ENCODE data around the gene HOOK2. TPM values are rescaled to one million over a fixed set of nuclear protein-coding genes. Genes with fewer than 3 reads are reported as not detected.
A peak's percentile ranks its signal among the peaks of the same experiment; 100 is the strongest.
"Not testable (repeated sequence)": the region's sequence is repeated elsewhere in the genome, so short reads cannot be mapped to it uniquely, and the experiment has no call there.

Gene HOOK2
- total RNA-seq (2021; ENCODE audit: unreplicated experiment) = 14.3 TPM
- polyA plus RNA-seq (2012; ENCODE audit: insufficient read length) = 27.7 TPM
- Bru-seq, nascent RNA = percentile 55 among the genes with signal in this experiment
- percentile 58 among the genes with signal in this experiment for BruChase-seq, experiment 1, labeled RNA remaining after a 2-hour chase
- BruChase-seq, experiment 2, labeled RNA remaining after a 6-hour chase = percentile 63 among the genes with signal in this experiment
- long read RNA-seq, transcript HOOK2-201 (22 exons, 2,603 nt) = major isoform, 14 of 44 reads
- long read RNA-seq, partial matches to known transcripts = 2 of 44 reads
- long read RNA-seq, other reads (novel, unspliced or antisense) = 26 of 44 reads

- intact Hi-C loops (cut with micrococcal nuclease; ENCODE audit: unreplicated experiment) (no loop called here), in situ Hi-C loops (cut with HindIII; ENCODE audit: low pct_unique_long_range_greater_than_20kb, low sequenced_read_pairs) (no loop called here)
- H3K4me1 ChIP-seq (ENCODE audit: control insufficient read depth, insufficient read depth, low read length) = peaks cover 12% of the 10 kb centered on the region
- ChIA-PET CTCF (interaction anchor here (1.0 to 1.4 kb wide), 2 partner anchors 8 to 13 kb away, joined by 3 read pairs; no protein-coding TSS in a partner anchor), POLR2A (interaction anchor here (0.6 kb wide), 1 partner anchor 19 kb away, joined by 4 read pairs; no protein-coding TSS in a partner anchor)
- H3K27me3 ChIP-seq (ENCODE audit: control insufficient read depth, insufficient read depth, low read length) = no peaks in the 10 kb centered on the region
- peak within 1 kb of the TSS; percentile 58 to 65 for H3K4me3 ChIP-seq (ENCODE audit: low read depth in 2 of 2, low read length in 2 of 2)
- no peaks in the 10 kb centered on the region for H3K9me3 ChIP-seq (ENCODE audit: control insufficient read depth, insufficient read depth, low read depth, low read length)
- no peaks in the 10 kb centered on the region for H3K36me3 ChIP-seq (ENCODE audit: control insufficient read depth, insufficient read depth, low read length)
- DNase-seq (ENCODE audit: low read depth, low spot score) (no peak), ATAC-seq (peak; percentile 4)
- BruUV-seq (replicated peaks) = no TSS peak
- no peak within 1 kb of the TSS for H3K27ac ChIP-seq (ENCODE audit: low read length)
- TF ChIP-seq SIN3A (IDR thresholded peaks at IDR 0.05; ENCODE audit: borderline replicate concordance, insufficient read depth, low read depth, low read length) = no peak
- TF ChIP-seq POLR2AphosphoS5 (IDR thresholded peaks at IDR 0.05; ENCODE audit: low read depth, low read length) = no peak
- TF ChIP-seq CTCF (IDR thresholded peaks at IDR 0.05) = no peak
- TF ChIP-seq REST (IDR thresholded peaks at IDR 0.05; ENCODE audit: insufficient read depth in 1 of 2, low read depth in 2 of 2, low read length in 1 of 2) = no peak
- no peak for TF ChIP-seq TCF7L2 (IDR thresholded peaks at IDR 0.05; ENCODE audit: low read depth, low read length)
Observed at GRCh38 chr19:12774588-12775555, at the start of gene HOOK2. Gene HOOK2, minus strand, starts transcription at chr19:12775552. Its CDS starts 103 bp downstream, at chr19:12775449.

GRCh38 chr19:12821761-12822160 is 46.4 kb upstream of the HOOK2 start:
- intact Hi-C loops (cut with micrococcal nuclease; ENCODE audit: unreplicated experiment) = no loop called here
- ATAC-seq (no peak; the same call in 1 of the 2 replicates), DNase-seq (ENCODE audit: low read depth, low spot score) (no peak)
- no peaks in the 10 kb centered on the region for H3K9me3 ChIP-seq (ENCODE audit: control insufficient read depth, insufficient read depth, low read depth, low read length)
- ChIA-PET POLR2A (interaction anchor here (0.7 kb wide), 1 partner anchor 336 kb away, joined by 6 read pairs; no protein-coding TSS in a partner anchor), CTCF (no interaction called here)
- no peak overlapping the region for H3K27ac ChIP-seq (ENCODE audit: low read length)
- TF ChIP-seq POLR2AphosphoS5 (IDR thresholded peaks at IDR 0.05; ENCODE audit: low read depth, low read length) = no peak
- no peak for TF ChIP-seq SIN3A (IDR thresholded peaks at IDR 0.05; ENCODE audit: borderline replicate concordance, insufficient read depth, low read depth, low read length)
- TF ChIP-seq REST (IDR thresholded peaks at IDR 0.05; ENCODE audit: insufficient read depth in 1 of 2, low read depth in 2 of 2, low read length in 1 of 2) = no peak
- TF ChIP-seq TCF7L2 (IDR thresholded peaks at IDR 0.05; ENCODE audit: low read depth, low read length) = no peak
- TF ChIP-seq CTCF (IDR thresholded peaks at IDR 0.05) = no peak
- no TSS peak for BruUV-seq (replicated peaks)
- H3K4me1 ChIP-seq (ENCODE audit: control insufficient read depth, insufficient read depth, low read length) = no peaks in the 10 kb centered on the region
- in situ Hi-C loops (cut with HindIII; ENCODE audit: low pct_unique_long_range_greater_than_20kb, low sequenced_read_pairs) = no loop called here
- no peaks in the 10 kb centered on the region for H3K27me3 ChIP-seq (ENCODE audit: control insufficient read depth, insufficient read depth, low read length)
- H3K36me3 ChIP-seq (ENCODE audit: control insufficient read depth, insufficient read depth, low read length) = no peaks in the 10 kb centered on the region
- no peak overlapping the region for H3K4me3 ChIP-seq (ENCODE audit: low read depth in 2 of 2, low read length in 2 of 2)

GRCh38 chr19:12817810-12818209 is 42.5 kb upstream of the HOOK2 start:
- DNase-seq (ENCODE audit: low read depth, low spot score); in situ Hi-C loops (cut with HindIII; ENCODE audit: low pct_unique_long_range_greater_than_20kb, low sequenced_read_pairs); intact Hi-C loops (cut with micrococcal nuclease; ENCODE audit: unreplicated experiment); ATAC-seq; POLR2A ChIA-PET; BruUV-seq (replicated peaks); H3K27ac ChIP-seq (ENCODE audit: low read length); H3K4me1 ChIP-seq (ENCODE audit: control insufficient read depth, insufficient read depth, low read length); H3K9me3 ChIP-seq (ENCODE audit: control insufficient read depth, insufficient read depth, low read depth, low read length); H3K4me3 ChIP-seq (ENCODE audit: low read depth in 2 of 2, low read length in 2 of 2); H3K27me3 ChIP-seq (ENCODE audit: control insufficient read depth, insufficient read depth, low read length); H3K36me3 ChIP-seq (ENCODE audit: control insufficient read depth, insufficient read depth, low read length): not testable (repeated sequence)
- CTCF ChIA-PET = interaction anchor here (0.7 kb wide), 1 partner anchor 22 kb away, joined by 6 read pairs; no protein-coding TSS in a partner anchor

Measured in Panc1 (cell line).